GM19193 (cell line): Measurements from ENCODE around the gene METRN.

ENCODE experiments used
- POLR2A ChIP-seq: IDR thresholded peaks from 4 replicates; pipeline ENCODE4 v1.6.1; 2011; ENCODE audit not compliant: insufficient read depth, insufficient read length; ENCODE audit errors: extremely low read depth

The METRN gene

GRCh38 chr16:714558-715476 is at the start of gene METRN:
TSS of gene METRN (plus strand) at chr16:715118. CDS start at chr16:715290, 172 bp downstream.
- TF ChIP-seq POLR2A, result no peak

- TF ChIP-seq POLR2A, result no peak
Observed at GRCh38 chr16:666572-666971, 48.3 kb upstream of the METRN start.

GRCh38 chr16:667113-667779 is 47.7 kb upstream of the METRN start:
- no peak for TF ChIP-seq POLR2A

- peak; percentile 89 for TF ChIP-seq POLR2A
Observed at GRCh38 chr16:667780-668518, 47.0 kb upstream of the METRN start, which contains the start of gene RHOT2. TSS of gene RHOT2 (plus strand) at chr16:668132. CDS start at chr16:668200, 68 bp downstream.

- TF ChIP-seq POLR2A, result no peak
Observed at GRCh38 chr16:668519-669171, 46.3 kb upstream of the METRN start.

- TF ChIP-seq POLR2A, result no peak
Observed at GRCh38 chr16:669666-670065, 45.3 kb upstream of the METRN start.

- TF ChIP-seq POLR2A, result no peak
Observed at GRCh38 chr16:670485-671352, 44.2 kb upstream of the METRN start.

- TF ChIP-seq POLR2A, result no peak
Observed at GRCh38 chr16:671353-672131, 43.4 kb upstream of the METRN start.

- no peak for TF ChIP-seq POLR2A
Observed at GRCh38 chr16:672371-672770, 42.5 kb upstream of the METRN start.

GRCh38 chr16:672851-673250 is 42.1 kb upstream of the METRN start:
- no peak for TF ChIP-seq POLR2A

GRCh38 chr16:673399-673991 is 41.4 kb upstream of the METRN start:
- TF ChIP-seq POLR2A, result no peak

- no peak for TF ChIP-seq POLR2A
Observed at GRCh38 chr16:674214-674881, 40.6 kb upstream of the METRN start.
